NCI-H748 (cell line): ENCODE data around the gene HTR5A.

Experiments used
- DNase-seq: peaks from one replicate; lab custom pipeline; 2025; ENCODE audit not compliant: unreplicated experiment; lab: John Stamatoyannopoulos, UW

The HTR5A gene

GRCh38 chr7:155084969-155085368 lies 14.8 kb downstream of the HTR5A start:
- no peak for DNase-seq

GRCh38 chr7:155090684-155091083 lies 20.6 kb downstream of the HTR5A start:
- DNase-seq, result no peak

GRCh38 chr7:155093596-155093995 lies 23.5 kb downstream of the HTR5A start:
- DNase-seq, result no peak

GRCh38 chr7:155094636-155095135 lies 24.6 kb downstream of the HTR5A start:
- DNase-seq, result no peak

- peak; percentile 19 for DNase-seq
These were observed 27.2 kb downstream of the HTR5A start for GRCh38 chr7:155097338-155097737.

GRCh38 chr7:155103839-155104238 lies 33.7 kb downstream of the HTR5A start:
- no peak for DNase-seq

- DNase-seq, result no peak
These were observed 34.8 kb downstream of the HTR5A start for GRCh38 chr7:155104913-155105312.

- no peak for DNase-seq
These were observed 36.2 kb downstream of the HTR5A start for GRCh38 chr7:155106356-155106755.

GRCh38 chr7:155107126-155107525 lies 37.0 kb downstream of the HTR5A start:
- no peak for DNase-seq

GRCh38 chr7:155108144-155108901 lies 38.2 kb downstream of the HTR5A start:
- DNase-seq, result no peak

GRCh38 chr7:155109121-155109520 lies 39.0 kb downstream of the HTR5A start:
- no peak for DNase-seq

GRCh38 chr7:155115288-155115687 lies 45.2 kb downstream of the HTR5A start:
- DNase-seq, result no peak

- DNase-seq, result no peak
These were observed 49.8 kb downstream of the HTR5A start for GRCh38 chr7:155119801-155120382.

GRCh38 chr7:155120460-155120859 lies 50.3 kb downstream of the HTR5A start:
- no peak for DNase-seq

- DNase-seq, result no peak
These were observed 52.7 kb downstream of the HTR5A start for GRCh38 chr7:155122831-155123230.

GRCh38 chr7:155123413-155123812 lies 53.3 kb downstream of the HTR5A start:
- no peak for DNase-seq

GRCh38 chr7:155124706-155125105 lies 54.6 kb downstream of the HTR5A start:
- DNase-seq, result no peak

- no peak for DNase-seq
These were observed 59.1 kb downstream of the HTR5A start for GRCh38 chr7:155129186-155129585.

GRCh38 chr7:155129789-155130188 lies 59.7 kb downstream of the HTR5A start:
- DNase-seq, result no peak

GRCh38 chr7:155130493-155130892 lies 60.4 kb downstream of the HTR5A start:
- no peak for DNase-seq

GRCh38 chr7:155131090-155131489 lies 61.0 kb downstream of the HTR5A start:
- DNase-seq, result no peak

GRCh38 chr7:155132431-155132830 lies 62.3 kb downstream of the HTR5A start:
- DNase-seq, result no peak
